GM18858 (cell line): ENCODE data around the gene NTRK3.

ENCODE experiments used
- ATAC-seq: cut with Tn5 transposase; IDR thresholded peaks from one replicate; pipeline ENCODE4 v1.9.1; 2021; ENCODE audit not compliant: unreplicated experiment

The NTRK3 gene

GRCh38 chr15:88126695-88127431 lies 129.7 kb downstream of the NTRK3 start:
- ATAC-seq = no peak

- no peak for ATAC-seq
These were observed 131.0 kb downstream of the NTRK3 start for GRCh38 chr15:88125576-88125975.

DNA sequence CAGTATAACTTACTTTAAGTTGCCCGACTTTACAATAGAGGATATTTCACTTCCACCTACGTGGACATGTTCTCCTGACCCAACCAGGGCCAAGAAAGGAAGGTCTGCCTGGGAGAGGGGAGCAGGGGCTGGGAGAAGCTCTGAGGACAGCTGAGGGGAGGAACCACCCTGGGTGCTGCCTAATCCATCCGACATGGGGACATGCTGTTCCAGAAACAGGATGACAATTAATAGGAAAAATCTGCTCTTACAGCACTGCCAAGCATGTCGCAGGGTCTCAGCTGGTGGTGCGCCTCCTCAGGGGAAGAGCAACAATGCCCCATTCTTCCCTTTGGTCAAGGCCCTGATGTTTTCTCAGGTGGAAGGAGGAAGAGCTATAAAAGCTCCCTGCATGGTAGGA lies 132.3 kb downstream of the NTRK3 start:
- ATAC-seq = no peak

- ATAC-seq = no peak
These were observed 134.5 kb downstream of the NTRK3 start for GRCh38 chr15:88121968-88122530.

- no peak for ATAC-seq
These were observed 136.5 kb downstream of the NTRK3 start for GRCh38 chr15:88120026-88120425.

- no peak for ATAC-seq
These were observed 137.8 kb downstream of the NTRK3 start for GRCh38 chr15:88118741-88119140.

DNA sequence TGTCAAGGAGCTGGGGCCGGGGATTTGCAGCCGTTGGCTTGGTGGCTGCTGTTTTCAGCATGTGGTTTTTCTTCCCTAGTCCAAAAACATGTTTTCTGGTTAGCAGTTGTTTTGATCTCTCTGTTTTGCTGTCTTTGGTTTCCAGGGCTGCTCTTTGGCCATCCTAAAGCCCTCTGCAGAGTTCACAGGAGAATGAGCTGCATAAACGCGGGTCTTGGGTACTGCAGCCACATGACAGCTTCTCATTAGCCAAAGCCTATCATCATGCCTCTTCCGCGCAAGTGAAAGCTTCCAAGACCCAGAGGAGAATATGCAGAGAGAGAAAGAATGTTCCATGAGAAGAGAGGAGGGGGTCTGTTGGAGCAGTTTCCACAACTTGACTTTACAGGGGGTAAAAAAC lies 138.5 kb downstream of the NTRK3 start:
- no peak for ATAC-seq

DNA sequence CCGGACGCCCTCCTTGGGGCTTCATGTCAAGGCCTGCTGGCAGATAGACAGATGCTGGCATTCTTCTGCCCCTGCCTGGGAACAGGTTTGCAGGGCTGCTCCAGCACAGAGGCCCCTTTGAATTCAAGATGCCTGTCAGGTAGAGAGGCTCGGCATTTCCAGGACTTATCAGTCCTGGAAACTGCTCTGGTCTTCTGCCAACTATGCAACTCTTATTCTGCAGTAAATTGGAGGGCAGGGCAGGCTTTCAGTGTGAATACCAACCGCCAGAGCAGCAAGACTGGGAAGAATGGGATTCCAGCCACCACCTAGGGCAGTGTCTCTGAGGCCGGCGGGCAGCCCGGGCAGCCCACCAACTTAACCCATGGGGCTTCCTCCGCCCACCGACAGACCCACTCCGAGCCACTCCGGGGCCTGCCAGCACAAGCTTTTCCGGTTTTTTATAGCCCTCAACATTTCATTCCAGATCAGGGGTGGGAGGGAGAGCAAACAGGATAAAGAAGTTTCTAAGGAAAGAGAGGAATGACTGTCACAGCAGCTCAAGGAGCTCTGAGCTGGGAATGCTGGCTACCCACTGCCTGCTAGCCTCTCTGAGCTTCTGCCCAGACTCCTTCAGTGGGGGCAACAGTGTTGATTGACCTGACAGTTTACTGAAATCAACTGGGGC lies 140.9 kb downstream of the NTRK3 start:
- ATAC-seq = no peak

DNA sequence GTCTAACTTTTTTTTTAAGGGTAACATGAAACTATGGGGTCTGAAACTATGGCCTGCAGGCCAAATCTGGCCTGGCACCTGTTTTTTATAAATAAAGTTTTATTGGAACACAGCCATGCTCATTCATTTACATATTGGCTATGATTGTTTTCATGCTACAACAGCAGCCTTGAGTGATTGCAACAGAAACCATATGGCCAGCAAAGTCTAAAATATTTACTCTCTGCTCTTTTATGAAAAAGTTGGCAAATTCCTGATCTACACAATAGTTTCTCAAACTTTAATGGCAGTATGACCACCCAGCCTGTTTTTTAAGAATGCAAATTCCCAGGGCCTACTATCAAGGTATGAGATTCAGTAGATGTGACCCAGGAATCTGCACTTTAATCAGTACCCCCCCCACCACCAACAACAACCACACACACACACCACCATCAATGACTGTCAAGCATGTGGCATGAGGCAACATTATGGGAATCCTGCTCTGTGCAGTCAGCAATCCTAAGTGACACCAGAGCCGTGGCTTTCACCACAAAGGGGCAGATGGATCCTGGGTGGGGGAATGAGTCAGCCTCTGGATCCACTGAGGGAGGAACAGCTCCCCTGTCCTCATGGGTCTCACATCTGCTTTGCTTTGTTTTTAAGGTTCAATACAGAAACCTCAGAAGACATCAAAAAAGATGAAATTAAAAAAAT lies 142.8 kb downstream of the NTRK3 start:
- no peak for ATAC-seq

DNA sequence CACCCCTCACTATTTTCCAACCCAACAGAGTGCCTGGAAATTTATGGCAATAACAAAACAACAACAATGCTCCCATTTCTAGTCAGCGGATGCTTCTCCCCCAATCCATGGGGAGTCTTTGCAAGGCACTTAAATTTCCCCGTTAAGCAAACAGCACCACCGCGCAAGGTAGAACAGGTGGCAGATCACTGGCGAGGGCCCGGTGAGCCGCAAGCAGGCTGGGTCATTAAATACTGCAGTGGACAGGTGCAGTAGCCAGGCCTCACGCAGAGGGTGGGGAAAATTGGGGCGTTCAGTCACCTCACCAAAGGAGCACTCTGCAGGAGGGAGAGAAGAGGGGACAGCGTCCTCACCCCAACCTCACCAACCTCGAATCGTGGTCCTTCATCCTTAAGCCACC lies 147.5 kb downstream of the NTRK3 start:
- ATAC-seq = no peak

DNA sequence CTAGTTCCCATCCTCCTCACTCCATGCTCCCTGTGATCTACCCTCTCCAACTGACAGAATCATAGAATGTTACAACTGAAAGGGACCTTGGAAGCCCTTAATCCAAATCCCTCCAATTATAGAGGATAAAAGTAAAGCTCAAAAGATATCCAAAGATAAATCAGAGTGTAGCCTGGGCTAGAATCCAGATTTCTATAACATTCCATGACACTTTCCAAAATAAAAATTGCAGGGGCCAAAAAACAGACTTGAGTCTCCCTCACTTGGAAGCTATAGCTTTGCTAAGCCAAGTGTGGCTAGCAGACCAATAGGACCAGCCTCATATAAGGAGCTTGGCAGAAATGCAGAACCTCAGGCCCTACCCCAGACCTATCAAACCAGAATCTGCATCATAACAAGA lies 148.1 kb downstream of the NTRK3 start:
- ATAC-seq = no peak

GRCh38 chr15:88106074-88106473 lies 150.5 kb downstream of the NTRK3 start:
- ATAC-seq = no peak

- ATAC-seq = no peak
These were observed 152.2 kb downstream of the NTRK3 start for GRCh38 chr15:88104357-88104756.

- ATAC-seq = no peak
These were observed 156.4 kb downstream of the NTRK3 start for GRCh38 chr15:88100181-88100580.

DNA sequence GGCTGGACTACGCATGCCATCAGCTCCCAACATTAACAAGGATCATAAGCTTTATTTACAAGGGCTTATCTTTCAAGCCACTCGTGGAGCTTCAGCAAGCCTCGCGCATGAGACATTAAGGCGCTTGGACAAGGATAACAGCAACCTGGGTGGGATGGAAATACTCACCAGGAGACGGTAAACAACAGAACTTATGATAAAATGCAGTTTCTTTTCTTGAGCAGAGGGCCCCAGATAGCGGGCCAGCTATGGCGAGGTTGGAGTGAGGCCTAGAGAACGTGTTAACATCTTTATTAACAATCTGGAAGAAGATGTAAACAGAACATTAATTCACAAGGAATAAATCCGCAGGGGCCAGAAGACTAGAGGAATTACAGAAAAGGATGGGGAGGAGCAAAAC lies 158.2 kb downstream of the NTRK3 start:
- ATAC-seq = no peak

DNA sequence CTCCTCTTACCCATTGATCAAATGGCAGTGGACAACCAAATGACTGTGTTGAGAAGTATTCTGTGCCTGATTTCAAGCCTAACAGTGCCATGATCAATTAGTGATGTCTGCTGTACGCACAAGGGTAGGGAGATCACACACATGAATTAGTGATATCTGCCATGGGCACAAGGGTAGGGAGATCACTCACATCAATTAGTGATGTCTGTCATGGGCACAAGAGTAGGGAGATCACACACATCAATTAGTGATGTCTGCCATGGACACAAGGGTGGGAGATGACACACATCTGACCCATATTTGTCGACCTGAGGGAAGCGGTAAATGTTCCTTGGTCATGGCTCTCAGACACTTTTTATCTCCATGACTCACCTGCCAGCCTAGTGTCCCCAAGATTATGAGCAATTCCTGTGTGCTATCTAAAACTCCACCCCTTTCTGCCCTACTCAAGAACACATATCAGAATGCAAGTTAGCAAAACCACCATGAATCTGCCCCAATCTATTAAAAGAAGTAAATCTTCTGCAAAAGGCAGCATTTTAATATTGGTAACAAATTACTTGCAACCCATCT lies 165.0 kb downstream of the NTRK3 start:
- no peak for ATAC-seq

GRCh38 chr15:88090481-88091011 lies 166.0 kb downstream of the NTRK3 start:
- ATAC-seq = no peak

- ATAC-seq = no peak
These were observed 166.8 kb downstream of the NTRK3 start for GRCh38 chr15:88089731-88090130.

- no peak for ATAC-seq
These were observed 167.4 kb downstream of the NTRK3 start for GRCh38 chr15:88089024-88089620.

DNA sequence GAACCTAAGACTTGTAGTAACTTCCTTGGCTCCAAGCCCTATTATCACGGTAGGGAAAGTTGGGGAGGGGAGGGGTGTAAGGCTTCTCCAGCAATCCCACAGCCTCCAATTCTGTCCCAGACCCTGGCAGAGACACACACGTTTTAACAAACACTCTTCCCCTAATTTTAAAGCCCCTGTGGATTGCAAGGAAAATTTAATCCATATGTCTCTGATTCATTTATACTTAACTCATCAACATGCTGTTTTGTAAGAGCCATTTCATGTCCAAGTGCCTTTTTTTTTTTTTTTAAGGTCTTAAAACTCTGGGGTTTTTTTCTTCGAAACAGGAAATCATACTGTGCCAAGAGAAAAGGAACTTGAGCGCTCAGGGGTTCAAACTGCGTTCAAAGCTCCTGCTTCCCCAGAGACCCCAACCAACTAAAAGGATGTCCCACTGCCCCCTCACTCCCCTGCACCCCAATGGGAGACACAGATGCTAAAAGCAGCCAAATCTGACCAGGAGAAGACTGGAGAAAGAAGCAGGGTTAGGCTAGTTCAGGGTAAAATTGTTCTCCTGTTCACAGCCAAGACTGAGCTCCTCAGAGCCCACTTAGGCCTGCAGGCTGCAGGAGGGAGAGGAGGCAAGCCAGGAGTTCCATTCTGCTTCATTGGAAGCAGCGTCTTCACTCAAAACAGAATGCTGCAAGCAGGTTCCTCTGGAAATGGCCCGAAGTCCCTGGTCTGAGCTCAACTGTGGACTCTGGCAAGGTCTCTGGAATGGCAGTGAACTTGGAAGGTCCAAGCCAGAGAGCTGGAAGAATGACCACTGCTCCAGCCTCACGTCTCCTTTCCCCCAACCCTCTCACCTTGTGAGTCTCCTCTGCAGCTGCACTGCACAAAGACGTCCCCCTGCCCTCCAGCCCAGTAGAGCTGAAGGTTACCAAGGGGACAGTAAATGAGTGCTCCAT lies 172.5 kb downstream of the NTRK3 start:
- ATAC-seq = no peak
